PC-9 (cell line): ENCODE measurements around the gene KCNT2.

ENCODE experiments used
- EZH2 ChIP-seq: fragments of 200-600 bp; sonication (generic); IDR thresholded peaks from 2 replicates; pipeline ENCODE4 v1.8.0; 2017; ENCODE audit warnings: antibody characterized with exemption, low read depth
- TF ChIP-seq, protein P1 (sequence below): fragments of 200-600 bp; sonication (generic); conservative IDR thresholded peaks from 2 replicates; pipeline ENCODE4 v1.6.1; 2017; ENCODE audit warnings: mixed run types, antibody characterized with exemption, mild to moderate bottlenecking, moderate library complexity

DNA sequence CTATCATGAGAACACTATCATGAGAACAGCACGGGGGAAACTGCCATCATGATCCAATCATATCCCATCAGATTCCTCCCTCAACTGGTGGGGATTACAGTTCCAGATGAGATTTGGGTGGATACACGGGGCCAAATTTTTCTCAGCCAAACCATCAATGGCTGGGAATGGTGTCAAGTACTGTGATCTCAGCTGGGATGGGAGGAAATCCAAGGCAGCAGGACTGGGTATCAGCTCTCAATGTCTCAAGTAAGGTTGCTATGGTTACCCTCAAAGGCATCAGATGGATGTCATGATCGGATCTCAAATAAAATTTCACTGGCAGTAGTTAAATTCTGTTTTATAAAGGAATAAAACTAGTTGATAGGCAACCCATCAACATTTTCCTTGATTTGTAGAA lies 399.0 kb downstream of the KCNT2 start:
- TF ChIP-seq, protein P1, sequence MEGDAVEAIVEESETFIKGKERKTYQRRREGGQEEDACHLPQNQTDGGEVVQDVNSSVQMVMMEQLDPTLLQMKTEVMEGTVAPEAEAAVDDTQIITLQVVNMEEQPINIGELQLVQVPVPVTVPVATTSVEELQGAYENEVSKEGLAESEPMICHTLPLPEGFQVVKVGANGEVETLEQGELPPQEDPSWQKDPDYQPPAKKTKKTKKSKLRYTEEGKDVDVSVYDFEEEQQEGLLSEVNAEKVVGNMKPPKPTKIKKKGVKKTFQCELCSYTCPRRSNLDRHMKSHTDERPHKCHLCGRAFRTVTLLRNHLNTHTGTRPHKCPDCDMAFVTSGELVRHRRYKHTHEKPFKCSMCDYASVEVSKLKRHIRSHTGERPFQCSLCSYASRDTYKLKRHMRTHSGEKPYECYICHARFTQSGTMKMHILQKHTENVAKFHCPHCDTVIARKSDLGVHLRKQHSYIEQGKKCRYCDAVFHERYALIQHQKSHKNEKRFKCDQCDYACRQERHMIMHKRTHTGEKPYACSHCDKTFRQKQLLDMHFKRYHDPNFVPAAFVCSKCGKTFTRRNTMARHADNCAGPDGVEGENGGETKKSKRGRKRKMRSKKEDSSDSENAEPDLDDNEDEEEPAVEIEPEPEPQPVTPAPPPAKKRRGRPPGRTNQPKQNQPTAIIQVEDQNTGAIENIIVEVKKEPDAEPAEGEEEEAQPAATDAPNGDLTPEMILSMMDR = no peak
- no peak for TF ChIP-seq EZH2
